ENCODE results near the gene LASP1NB.

The LASP1NB gene

DNA sequence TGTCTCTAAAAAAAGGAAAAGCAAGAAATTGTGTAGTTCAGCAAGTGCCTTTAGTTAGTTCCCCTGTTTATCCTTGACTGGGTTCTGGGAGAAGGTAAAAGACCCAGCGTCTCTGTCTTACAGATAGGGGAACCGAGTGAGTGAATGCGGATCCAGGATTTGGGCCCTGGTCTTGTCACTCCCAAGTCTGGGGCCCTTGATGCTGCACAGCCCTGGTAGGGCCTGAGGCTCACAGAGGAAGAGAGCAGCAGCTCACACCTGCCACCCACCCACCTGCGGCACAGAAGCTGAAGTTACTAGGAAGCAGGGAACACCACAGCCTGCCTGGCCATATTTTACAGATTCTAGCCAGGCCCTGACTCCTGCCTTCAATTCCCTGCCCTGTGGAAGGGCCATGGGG, 33.3 kb upstream of the LASP1NB start:
- intact Hi-C loops (cut with micrococcal nuclease) = no loop called here
- POLR2A ChIA-PET = interaction anchor here (0.7 kb wide), 2 partner anchors 12 to 49 kb away, joined by 3 read pairs; no protein-coding TSS in a partner anchor
- no peaks in the 10 kb centered on the region for H4K20me1 ChIP-seq (replicated peaks; ENCODE audit: control insufficient read depth, extremely low read depth, insufficient read depth, low read length)
- H3K36me3 ChIP-seq (ENCODE audit: control insufficient read depth in 2 of 2, extremely low read depth in 1 of 2, insufficient read depth in 2 of 2, low read length in 2 of 2) = peaks cover 9 to 43% of the 10 kb centered on the region in 2 experiments
- H3K9ac ChIP-seq (replicated peaks; ENCODE audit: extremely low read depth, insufficient read depth, low read length) = no peak overlapping the region
- peaks cover 27% of the 10 kb centered on the region for H3K79me2 ChIP-seq (ENCODE audit: control insufficient read depth, insufficient read depth, low read length)
- TF ChIP-seq, protein P1, sequence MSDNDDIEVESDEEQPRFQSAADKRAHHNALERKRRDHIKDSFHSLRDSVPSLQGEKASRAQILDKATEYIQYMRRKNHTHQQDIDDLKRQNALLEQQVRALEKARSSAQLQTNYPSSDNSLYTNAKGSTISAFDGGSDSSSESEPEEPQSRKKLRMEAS (IDR thresholded peaks at IDR 0.05; ENCODE audit: insufficient read depth, insufficient read length) = no peak
- TF ChIP-seq EZH2 (IDR thresholded peaks at IDR 0.05; ENCODE audit: borderline replicate concordance, low read depth, low read length, severe bottlenecking) (no peak), MYC (IDR thresholded peaks at IDR 0.05; ENCODE audit: low read depth, low read length) (no peak), POLR2A (IDR thresholded peaks at IDR 0.05; ENCODE audit: low read depth, low read length) (no peak), POLR2AphosphoS5 (IDR thresholded peaks at IDR 0.05; ENCODE audit: insufficient read depth, low read depth, low read length) (no peak), FOS (IDR thresholded peaks at IDR 0.05; ENCODE audit: borderline replicate concordance, insufficient read depth, low read length) (no peak), JUN (IDR thresholded peaks at IDR 0.05; ENCODE audit: borderline replicate concordance, insufficient read depth, insufficient read length, low read depth) (no peak)
- TF ChIP-seq, protein P2, sequence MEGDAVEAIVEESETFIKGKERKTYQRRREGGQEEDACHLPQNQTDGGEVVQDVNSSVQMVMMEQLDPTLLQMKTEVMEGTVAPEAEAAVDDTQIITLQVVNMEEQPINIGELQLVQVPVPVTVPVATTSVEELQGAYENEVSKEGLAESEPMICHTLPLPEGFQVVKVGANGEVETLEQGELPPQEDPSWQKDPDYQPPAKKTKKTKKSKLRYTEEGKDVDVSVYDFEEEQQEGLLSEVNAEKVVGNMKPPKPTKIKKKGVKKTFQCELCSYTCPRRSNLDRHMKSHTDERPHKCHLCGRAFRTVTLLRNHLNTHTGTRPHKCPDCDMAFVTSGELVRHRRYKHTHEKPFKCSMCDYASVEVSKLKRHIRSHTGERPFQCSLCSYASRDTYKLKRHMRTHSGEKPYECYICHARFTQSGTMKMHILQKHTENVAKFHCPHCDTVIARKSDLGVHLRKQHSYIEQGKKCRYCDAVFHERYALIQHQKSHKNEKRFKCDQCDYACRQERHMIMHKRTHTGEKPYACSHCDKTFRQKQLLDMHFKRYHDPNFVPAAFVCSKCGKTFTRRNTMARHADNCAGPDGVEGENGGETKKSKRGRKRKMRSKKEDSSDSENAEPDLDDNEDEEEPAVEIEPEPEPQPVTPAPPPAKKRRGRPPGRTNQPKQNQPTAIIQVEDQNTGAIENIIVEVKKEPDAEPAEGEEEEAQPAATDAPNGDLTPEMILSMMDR (IDR thresholded peaks at IDR 0.05; ENCODE audit: extremely low read depth in 1 of 2, insufficient read depth in 1 of 2, low read depth in 1 of 2, low read length in 2 of 2) = no peak
- H3K9me1 ChIP-seq (replicated peaks; ENCODE audit: control insufficient read depth, extremely low read depth, insufficient read depth, low read length) = no peaks in the 10 kb centered on the region
- H3K9me3 ChIP-seq (replicated peaks; ENCODE audit: control insufficient read depth, insufficient read depth, low read length) = no peaks in the 10 kb centered on the region
- H3K27ac ChIP-seq (ENCODE audit: insufficient read depth, low read depth, low read length) = no peak overlapping the region
- dilution Hi-C loops (cut with MboI; ENCODE audit: extremely low pct_ligation_motif_present, low sequenced_read_pairs) = no loop called here
- H3K4me2 ChIP-seq (ENCODE audit: insufficient read depth, low read length) = no peak overlapping the region
- FAIRE-seq (no peak), DNase-seq (ENCODE audit: low read depth, low spot score) (no peak)
- no peak overlapping the region for H2AFZ ChIP-seq (ENCODE audit: low read depth, low read length)
- BruUV-seq (replicated peaks) = no TSS peak
- CTCF ChIA-PET = interaction anchor here (1.0 to 1.5 kb wide), 3 partner anchors 9 to 91 kb away, joined by 3 read pairs; no protein-coding TSS in a partner anchor
- H3K4me3 ChIP-seq (replicated peaks in 1 of 3; ENCODE audit: insufficient read depth in 1 of 3, low read depth in 1 of 3, low read length in 3 of 3) = no peak overlapping the region
- H3K4me1 ChIP-seq (ENCODE audit: control insufficient read depth, extremely low read depth, insufficient read depth, low read length) = peaks cover 26% of the 10 kb centered on the region
- H3K27me3 ChIP-seq (ENCODE audit: control insufficient read depth in 2 of 2, insufficient read depth in 2 of 2, low read length in 2 of 2) = no peaks in the 10 kb centered on the region

Measured in endothelial cell of umbilical vein (primary cell).